NCI-H748 treated with DMSO at 0.1 percent for 48 hours (cell line): ENCODE results near the gene MMP24OS.

Source experiments
- DNase-seq: peaks from one replicate; lab custom pipeline; 2025; lab: John Stamatoyannopoulos, UW

MMP24OS gene

DNA sequence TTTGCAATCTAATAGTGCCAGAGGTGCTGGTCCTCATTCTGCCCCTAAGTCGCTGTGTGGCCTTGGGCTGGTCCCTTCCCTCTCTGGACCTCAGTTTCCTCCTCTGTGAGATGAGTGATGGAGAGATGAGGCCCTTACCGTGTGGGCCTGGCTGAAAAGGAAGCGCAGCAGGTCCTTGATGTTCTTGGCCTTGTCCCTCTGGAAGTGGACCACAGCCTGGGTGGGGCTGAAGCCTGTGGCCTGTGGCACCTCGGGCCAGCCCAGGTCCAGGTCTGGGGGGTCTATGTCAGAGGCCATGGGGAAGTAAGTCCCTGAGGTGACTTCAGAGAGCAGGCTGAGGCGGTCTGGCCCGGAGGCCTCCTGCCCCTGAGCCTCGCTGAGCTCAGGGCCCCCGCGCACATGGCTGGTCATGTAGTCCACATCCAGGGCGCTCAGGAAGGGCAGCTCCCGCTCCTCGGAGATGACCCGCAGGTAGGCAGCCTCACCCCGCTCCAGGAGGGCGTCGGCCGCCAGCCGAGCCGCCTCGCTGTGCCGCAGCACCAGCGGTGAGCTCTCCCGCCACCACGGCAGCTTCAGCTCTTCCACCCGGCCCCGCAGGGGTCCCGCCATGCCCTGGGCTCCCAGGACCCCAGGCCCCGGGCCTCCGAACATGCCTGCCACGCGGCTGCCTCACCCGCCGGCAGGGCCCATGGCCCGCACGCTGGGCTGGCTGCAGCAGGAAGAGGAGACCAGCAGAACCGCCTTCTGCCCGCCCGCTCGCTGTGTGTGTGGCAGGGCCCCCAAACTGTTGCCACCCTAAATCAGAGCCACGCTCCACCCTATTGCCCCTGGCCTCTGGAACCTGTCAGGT, 14.0 kb upstream of the MMP24OS start, which contains the start of gene FAM83C:
Gene FAM83C (minus strand): TSS at position 772 of the 850 bp plus-strand sequence. CDS start 121 bp downstream, at position 651.
- DNase-seq, result no peak

DNA sequence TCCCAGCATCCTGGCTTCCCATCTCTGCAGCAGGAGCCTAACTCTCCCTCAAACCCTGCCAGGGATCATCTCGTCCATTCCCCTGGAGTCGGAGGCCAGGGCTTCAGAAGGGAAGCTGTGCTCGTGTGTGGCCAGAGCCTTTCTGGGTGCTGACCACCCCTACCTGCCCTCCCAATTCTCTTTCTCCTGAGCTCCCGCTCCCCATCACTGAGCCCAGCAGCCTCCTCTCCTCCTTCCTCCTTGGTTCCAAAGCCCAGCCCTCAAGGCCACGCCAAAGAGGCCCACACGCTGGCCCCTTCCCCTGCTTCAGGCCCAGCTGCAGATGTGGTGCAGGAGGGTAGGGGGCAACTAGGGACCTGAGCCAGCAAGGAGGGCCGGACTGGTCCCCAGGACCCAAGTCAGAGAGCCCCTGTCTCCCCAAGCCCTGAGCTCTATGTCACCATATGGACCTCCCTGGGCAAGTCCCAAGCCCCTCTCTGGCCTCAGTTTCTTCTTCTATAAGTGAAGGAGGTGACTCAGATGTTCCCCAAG, 13.0 kb upstream of the MMP24OS start:
- DNase-seq, result no peak

DNA sequence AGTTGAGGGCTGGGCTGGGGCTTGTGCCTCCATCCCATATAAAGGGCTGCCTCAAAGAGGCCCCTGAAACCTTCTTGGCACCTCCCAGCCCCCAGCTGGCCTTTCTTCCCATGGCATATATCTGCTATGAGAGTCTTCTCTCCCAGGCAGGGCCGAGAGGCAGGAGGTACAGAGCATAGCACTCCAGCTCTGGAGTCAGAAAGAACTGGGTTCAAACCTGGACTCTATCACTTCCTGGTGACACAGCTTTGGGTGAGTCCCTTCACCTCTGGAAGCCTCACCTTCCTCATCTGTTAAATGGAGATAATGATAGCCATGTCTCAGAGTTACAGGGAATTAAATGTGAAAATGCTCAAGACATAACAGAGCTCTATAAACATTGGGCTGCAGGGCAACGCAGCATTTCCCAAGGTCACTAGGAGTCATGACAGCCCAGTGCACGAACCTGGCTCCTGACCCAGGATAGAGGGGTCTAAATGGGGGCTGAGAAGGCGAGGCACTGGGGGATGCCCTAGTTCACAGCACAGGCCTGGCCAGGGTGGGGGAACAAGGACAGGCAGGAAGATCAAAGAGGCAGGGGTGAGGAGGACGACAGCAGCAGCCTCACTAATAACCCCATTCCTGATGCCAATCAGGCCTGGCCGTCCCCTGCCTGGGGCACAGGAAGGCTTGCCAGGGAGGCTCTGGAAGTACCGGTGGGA, 12.4 kb upstream of the MMP24OS start:
- no peak for DNase-seq

DNA sequence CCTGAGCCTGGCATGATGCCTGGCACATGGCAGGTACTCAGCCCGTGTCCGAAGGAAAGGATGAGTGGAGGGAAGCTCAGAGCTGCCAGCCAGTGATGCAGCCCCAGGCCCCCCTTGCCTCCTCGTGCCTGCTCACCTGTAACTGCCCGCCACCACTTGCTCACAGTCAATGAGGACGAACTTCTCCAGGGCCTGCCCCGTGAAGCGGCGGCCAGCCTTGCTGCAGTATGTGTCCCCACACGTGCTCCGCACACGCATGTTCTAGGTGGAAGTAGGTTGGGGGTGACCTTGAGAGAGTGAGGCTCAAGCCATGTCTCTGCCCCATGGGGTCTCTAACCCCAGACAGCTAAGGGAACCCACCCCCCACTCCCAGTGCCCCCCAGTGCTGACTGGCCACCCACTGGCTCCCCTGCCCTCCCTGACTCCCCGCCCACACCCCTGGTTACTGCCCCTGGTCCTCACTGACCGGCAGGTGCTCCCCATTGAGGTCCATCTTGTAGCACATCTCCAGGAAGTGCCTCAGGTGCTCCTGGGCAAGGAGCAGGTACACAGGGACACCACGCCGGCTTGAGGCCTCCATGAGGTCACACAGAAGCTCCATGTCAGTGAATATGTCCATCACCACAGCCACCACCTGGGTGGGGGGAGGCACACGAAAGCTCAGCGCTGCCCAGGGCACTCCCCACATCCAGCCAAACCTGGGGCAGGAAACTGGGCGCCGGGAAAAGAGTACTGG, 10.6 kb upstream of the MMP24OS start:
- DNase-seq, result no peak

DNA sequence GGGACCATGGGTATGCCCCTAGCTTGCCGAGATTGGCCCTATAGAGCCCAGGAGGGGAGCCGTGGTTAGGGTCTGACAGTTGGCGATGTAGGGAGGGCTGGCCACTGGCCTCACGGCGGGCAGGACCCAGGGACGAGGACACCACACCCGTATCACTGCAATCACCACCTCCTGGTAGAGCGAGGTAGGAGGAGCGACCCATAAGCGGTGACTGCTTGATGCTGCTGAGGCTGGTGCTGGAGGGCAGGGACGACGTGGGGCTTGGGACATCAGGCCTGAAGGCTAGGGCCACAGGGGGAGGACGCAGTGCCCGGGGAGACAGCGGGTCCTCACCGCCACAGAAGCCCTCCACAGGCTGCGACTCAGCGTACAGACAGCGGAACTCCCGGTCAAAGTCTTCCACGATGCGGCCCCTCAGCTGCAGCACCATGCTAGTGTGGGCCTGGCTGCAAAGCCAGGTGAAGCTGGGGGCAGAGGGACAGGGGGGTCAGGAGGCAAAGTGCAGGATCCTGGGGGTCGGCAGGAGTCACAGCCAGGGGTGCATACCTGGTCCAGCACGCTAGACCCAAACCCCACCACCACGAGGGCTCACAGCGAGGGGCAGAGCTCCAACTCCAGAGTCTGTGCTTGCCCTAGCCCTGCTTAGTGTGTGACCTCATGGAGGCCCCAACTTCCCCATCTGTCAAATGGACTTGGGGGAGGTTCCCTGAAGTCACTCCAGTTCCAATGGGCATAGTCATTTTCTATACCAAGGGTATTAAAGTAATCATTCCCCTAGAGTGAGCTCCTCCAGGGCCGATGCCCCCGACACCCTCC, 9.8 kb upstream of the MMP24OS start:
- no peak for DNase-seq

DNA sequence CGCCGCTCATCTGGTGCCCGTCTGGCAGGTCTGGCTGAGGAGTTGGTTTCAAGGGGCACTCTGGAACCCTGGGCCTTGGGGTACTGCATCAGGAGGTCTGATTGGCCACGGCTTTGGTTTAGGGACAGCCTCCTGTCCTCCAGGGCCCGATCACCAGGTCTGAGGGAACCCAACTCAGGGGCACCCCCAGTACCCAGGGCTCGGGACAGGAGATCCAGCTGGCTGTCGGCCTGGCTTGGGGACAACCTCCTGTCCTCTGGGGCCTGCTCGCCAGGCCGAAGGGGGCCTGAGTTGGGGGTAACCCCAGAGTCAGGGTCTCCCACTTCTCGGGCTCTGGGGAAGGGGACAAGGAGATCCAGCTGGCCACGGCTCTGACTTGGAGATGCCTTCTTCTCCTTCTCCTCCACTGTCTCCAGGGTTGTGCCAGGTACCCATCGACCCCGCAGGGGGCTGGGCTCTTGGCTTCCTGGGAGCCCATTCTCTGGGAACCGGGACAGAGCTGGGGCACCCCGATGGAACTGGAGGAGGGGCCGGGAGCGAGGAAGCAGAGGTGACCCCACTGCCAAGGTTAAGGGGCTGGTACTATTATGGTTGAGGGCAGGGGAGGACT, 9.1 kb upstream of the MMP24OS start:
- DNase-seq, result no peak

DNA sequence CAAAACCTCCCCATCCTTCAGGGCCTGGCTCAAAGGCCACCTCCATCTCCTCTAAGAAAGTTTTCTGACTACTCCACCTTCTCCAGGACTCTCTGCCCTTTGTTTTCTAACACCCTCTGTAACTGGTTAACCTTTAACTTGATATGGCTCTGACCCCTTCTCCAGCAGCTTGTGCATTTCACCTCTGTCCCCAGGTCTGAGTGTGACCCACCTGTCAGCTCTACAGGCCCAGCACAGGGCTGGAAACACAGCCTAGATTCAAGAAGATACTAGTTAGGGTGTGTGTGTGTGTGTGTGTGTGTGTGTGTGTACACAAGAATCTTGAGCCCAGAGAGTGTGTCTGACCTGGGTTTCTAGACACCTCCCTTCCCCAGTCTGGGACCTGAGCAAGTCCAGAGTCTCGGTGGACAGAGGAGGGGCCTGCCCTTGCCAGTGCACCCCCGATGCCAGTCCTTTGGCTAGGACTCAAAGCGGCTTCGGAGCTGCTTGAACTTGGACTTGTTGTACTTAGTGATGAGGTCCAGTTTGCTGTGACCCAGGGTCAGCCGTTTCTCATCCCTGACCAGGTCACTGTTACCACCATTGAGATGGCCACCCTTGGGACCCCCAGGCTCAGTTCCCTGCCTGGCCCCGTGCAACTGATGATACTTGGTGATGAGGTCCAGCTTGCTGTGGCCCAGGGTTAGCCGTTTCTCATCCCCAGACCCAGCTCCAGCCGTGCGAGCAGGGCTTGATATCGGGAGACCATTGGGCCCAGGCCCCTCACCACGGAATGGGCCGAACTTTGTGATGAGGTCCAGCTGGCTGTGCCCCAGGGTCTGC, 8.4 kb upstream of the MMP24OS start:
- no peak for DNase-seq

DNA sequence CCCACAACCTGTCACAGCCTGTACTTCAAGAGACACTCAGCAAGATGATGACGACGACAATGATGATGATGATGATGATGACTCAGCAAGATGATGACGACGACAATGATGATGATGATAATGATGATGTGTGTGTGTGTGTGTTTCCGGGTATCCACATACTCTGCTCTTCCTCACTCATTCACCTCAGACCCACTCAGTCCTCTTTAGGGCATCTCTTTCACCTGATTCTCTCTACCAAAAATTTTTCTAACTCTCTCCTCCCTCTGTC, 7.8 kb upstream of the MMP24OS start:
- DNase-seq, result no peak

DNA sequence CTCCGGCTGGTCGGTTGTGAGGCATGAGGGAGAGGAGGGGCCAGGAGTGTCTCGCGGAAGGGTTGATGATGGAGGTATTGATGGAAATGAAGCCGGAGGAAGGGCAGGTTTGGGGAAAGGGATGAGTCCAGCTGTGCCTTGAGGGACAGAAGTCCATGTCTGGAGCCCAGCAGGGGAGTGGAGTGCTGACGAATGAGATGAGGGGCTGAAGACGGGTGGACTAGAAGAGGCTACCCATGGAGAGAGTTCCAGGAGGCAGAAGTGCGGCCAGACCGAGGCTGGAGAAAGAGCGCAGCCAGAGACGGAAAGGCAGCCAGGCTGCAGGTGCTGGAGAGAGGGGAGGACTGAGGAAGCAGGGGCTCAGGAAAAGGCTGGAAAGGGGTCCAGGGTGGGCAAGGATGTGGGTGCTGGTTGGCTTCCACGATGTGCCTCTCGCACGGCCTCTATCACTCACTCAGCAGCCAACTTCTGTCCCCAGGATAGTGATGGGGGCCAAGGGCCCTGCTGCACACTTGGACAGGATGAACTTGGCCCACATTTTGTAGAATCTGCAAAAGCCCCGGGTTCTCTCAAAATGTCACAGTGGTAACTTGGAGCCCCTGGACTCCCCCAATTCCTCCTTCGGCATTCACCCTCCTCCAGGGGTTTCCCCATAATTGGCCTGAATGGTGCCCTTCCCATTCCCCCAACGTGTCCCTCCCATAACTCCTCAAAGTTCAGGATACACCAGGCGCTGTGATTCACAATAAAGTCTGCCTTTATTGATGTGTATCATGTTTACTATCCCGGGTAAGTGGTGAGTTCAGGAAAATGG, 7.3 kb upstream of the MMP24OS start:
- DNase-seq, result no peak

DNA sequence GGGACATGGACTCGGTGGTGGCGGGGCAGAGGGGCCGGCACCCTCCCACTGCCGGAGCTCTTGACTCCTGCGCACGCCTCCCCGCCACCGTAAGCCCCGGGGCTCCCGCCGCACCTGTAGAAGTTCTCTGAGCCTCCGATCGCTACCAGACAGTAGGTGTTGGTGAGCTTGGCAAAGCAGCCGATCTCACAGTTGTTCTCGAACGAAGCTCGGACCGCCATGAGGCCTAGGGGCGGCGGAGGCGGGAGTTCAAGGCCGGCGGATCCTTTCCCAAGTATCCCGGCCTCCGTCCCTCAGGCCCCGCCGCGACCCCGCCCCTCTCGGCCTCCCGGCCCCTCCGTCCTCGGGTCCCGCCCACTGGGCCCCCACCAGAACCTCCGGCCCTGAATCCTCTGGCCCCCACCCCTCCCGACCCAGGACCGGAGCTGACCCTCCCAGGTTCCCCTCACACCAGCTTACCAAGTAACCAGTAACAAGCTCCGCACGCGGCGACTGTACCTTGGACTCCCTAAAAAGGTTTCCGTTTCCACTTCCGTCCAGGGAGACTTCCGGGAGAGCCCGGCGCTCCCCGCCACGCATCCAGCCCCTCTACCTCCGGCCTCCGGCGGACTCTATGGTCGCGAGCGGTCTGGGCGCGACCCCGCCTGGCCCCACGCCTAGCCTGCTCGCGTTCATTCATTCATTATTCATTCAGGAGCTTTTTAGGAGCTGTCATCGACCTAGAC, 6.5 kb upstream of the MMP24OS start, which contains the start of gene EIF6:
Gene EIF6 (minus strand): TSS at position 506 of the 725 bp plus-strand sequence. CDS start 285 bp downstream, at position 221.
- DNase-seq, result peak; percentile 36

DNA sequence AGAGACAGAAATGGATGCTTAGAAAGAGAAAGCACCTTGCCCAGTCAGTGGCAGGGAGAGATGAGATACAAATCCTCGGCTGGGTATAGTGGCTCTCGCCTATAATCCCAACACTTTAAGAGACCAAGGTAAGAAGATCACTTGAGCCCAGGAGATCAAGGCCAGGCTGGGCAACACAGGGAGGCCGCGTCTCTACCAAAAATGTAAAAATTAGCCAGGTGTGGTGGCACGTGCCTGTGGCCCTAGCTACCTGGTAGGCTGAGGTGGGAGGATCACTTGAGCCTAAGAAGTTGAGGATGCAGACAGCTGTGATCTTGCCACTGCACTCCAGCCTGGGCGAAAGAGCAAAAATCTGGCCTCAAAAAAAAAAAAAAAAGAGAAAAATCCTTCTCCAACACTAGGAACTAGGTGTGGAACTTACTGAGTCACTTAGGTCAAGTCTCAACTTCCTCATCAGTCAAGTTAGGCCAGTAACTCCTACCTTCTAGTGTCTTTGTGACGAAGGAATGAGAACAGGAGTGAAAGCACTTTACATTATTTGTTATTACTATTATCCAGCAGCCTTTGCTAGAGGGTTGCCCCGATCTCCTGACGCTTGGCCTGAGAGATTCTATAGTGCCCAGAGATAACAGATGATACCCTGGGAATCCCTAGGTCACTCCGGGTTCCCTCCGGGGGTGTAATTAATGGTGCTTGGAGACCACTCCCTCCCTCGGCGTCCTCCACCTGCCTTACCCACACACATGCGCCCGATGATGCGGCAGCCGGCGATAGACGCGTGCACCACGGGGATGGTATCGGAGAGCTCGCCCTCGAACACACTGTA, 5.7 kb upstream of the MMP24OS start:
- no peak for DNase-seq

DNA sequence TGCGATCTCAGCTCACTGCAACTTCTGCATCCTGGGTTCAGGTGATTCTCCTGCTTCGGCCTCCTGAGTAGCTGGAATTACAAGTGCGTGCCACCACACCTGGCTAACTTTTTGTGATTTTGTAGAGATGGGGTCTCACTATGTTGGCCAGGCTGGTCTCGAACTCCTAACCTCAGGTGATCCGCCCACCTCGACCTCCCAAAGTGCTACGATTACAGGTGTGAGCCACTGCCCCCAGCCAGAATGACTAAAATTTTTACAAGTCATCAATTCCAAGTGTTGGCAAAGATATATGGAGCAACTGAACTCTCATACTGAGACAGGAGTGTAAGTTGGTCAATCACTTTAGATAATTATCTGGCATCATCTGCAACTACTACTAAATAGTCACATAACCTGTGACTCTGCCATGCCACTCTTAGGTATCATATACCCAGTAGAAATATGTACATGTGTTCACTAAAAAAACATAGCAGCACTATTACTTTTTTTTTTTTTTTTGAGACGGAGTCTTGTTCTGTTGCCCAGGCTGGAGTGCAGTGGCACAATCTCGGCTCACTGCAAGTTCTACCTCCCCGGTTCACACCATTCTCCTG, 3.7 kb upstream of the MMP24OS start:
- no peak for DNase-seq

DNA sequence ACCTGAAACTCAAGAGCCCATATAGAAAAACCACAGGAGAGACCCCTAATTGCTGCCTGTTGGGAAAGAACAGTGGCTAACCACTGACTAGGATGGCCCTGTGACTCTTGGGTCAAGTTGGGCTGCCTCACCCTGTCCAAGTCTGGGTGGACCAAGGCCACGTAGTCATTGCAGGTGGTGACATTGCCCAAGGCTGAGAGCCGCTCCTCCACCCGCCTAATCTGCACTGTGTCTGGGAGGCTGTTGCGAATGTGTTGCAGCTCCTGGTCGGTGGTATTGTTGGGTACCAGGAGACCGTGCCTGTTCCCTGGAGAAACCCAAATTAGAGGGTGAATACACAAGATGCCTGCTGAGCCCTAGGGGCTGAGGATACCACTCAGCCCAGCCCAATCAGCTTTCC, 2.6 kb upstream of the MMP24OS start:
- DNase-seq, result no peak

DNA sequence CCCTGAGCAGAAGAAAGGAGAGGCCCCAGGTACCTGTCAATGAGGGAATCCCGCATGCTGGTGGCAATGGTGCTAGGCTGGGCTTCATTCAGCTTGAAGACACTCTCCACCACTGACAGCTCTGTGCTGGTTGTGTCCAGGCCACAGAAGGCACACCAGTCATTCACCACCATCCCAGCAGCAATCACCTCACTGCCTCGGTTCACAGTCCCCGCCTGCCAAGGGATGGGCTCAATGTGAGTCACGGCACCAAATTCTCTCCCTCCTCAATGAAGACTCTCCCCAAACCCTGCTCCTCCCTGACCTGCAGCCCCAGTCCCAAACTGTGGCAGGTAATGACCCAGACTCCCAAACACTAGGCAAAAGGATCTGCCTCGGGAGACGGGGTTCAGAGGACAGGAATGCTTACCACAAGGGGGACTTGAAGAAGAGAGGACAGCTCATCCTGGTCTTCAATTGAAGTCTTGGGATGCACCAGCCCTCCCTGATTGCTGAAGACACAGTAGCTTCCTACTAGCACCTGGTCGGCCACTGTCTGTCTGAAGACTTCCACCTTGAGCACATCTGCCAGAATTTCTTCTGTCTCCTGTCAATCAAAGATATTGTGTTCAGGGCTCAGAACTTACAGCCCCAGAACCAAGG, 1.7 kb upstream of the MMP24OS start:
- DNase-seq, result no peak

DNA sequence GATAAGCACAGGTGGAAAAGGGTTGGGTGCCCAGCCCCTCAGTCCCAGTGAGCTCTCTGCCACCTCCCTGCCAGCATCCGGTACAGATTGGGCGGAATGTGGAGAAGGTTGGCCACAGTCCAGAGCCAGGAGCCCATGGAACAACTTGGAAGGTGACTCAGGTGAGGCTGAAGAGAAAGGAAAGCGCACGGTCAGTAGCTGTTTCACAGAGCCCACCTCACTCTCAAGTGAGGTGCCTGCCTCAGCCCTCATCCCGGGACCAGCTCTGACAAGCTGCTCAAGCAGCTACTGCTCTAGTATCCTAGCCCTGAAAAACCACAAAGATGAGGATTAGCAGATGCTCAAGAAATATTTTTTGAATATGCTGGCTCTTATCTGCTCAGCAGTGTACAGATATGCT, 1.1 kb upstream of the MMP24OS start:
- DNase-seq, result no peak

DNA sequence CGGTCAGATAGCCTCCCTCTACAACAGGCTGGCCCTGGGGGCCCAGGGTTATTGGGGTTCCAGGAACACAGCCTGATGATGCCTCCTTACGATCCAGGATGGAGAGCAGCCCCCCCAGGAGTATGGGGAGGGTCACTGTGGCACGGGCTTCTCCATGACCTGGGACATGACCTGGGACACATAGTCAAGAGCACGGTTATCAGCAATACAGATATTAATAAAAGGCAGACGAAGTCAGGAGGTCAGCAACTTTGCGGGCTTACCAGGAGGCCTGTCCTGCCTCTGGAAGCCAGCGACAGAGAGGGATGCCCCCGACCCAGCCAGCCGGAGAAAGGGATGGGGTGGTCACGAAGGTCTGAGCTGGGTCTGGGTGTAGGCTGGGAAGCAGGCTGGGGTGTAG, 795 bp downstream of the MMP24OS start:
- DNase-seq, result no peak

DNA sequence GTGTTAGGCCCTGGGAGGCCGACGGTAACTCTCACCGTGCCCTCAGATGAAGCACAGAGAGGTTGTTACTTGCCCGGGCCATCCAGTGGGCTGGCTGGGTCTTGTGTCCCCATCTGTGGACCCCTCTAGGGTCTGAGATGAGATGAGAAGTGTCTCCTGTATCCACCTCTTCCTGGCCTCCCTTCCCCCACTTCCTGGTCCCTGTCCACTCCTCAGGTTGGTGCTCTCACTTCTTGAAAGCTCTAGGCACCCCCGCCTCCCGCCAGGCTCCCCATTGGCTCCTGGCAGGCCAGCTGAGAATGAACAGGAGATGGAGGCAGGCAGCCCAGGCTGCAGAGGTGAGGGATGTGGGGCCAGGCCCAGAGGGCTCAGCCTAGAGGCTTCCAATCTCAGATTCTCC, 1.5 kb downstream of the MMP24OS start:
- no peak for DNase-seq
